Dermis blood vessel endothelial cell (primary cell): ENCODE data around the gene PER1. TPM values are rescaled to one million over a fixed set of nuclear protein-coding genes. Genes with fewer than 3 reads are reported as not detected.

ENCODE experiments used
- DNase-seq: peaks from one replicate; pipeline ENCODE4 v3.0.0; 2010
- total RNA-seq: library from RNA; depleted of rRNA; stranded (reverse); fragments of >200 nt; gene quantifications from 2 replicates; pipeline ENCODE4 v1.2.3, GENCODE V29; 2014

Gene PER1
- total RNA-seq, 1 donor from 2014 or later, result 7.7 TPM

- no peak for DNase-seq
These were observed 11.9 kb downstream of the PER1 start for GRCh38 chr17:8140065-8141029.

GRCh38 chr17:8138672-8139371 is 13.4 kb downstream of the PER1 start:
- DNase-seq, result peak; percentile 97

GRCh38 chr17:8138374-8138671 is 13.9 kb downstream of the PER1 start:
- DNase-seq, result no peak

- no peak for DNase-seq
These were observed 14.4 kb downstream of the PER1 start for GRCh38 chr17:8137645-8138373.

GRCh38 chr17:8133941-8134340 is 18.3 kb downstream of the PER1 start:
- no peak for DNase-seq

- DNase-seq, result no peak
These were observed 18.8 kb downstream of the PER1 start for GRCh38 chr17:8133399-8133798.

- DNase-seq, result no peak
These were observed 20.3 kb downstream of the PER1 start for GRCh38 chr17:8131844-8132441.

- no peak for DNase-seq
These were observed 23.9 kb downstream of the PER1 start for GRCh38 chr17:8128125-8128784.

- DNase-seq, result peak; percentile 34
These were observed 25.6 kb downstream of the PER1 start for GRCh38 chr17:8126491-8127066.

- DNase-seq, result no peak
These were observed 26.2 kb downstream of the PER1 start for GRCh38 chr17:8125947-8126490.

GRCh38 chr17:8125154-8125946 is 26.9 kb downstream of the PER1 start:
- DNase-seq, result peak; percentile 76

- peak; percentile 18 for DNase-seq
These were observed 27.7 kb downstream of the PER1 start for GRCh38 chr17:8124350-8125153.

- no peak for DNase-seq
These were observed 28.4 kb downstream of the PER1 start, which contains the start of gene HES7 for GRCh38 chr17:8123695-8124349. TSS of gene HES7 (minus strand) at chr17:8124106. CDS start at chr17:8124084, 22 bp downstream.

- peak; percentile 46 for DNase-seq
These were observed 29.1 kb downstream of the PER1 start for GRCh38 chr17:8122924-8123694.

GRCh38 chr17:8122422-8122923 is 29.7 kb downstream of the PER1 start:
- peak; percentile 39 for DNase-seq

- peak; percentile 75 for DNase-seq
These were observed 30.4 kb downstream of the PER1 start for GRCh38 chr17:8121681-8122421.

GRCh38 chr17:8121407-8121680 is 30.9 kb downstream of the PER1 start:
- DNase-seq, result no peak
